GM19455 (cell line): ENCODE results near the gene EPHX1.
A peak's percentile ranks its signal among the peaks of the same experiment; 100 is the strongest.
"Not testable (repeated sequence)": the region's sequence is repeated elsewhere in the genome, so short reads cannot be mapped to it uniquely, and the experiment has no call there.

Experiments used
- ATAC-seq: cut with Tn5 transposase; IDR thresholded peaks from one replicate; pipeline ENCODE4 v1.9.1; 2021; ENCODE audit not compliant: unreplicated experiment

Gene EPHX1

GRCh38 chr1:225777058-225777582 lies 32.8 kb upstream of the EPHX1 start:
- ATAC-seq = peak; percentile 32

GRCh38 chr1:225777583-225778336 lies 32.2 kb upstream of the EPHX1 start, which contains the start of gene SRP9:
Gene SRP9, plus strand, starts transcription at chr1:225777826. Its CDS starts 115 bp downstream, at chr1:225777941.
- ATAC-seq = peak; percentile 98

GRCh38 chr1:225778337-225778669 lies 31.6 kb upstream of the EPHX1 start:
- ATAC-seq = no peak

GRCh38 chr1:225779165-225779564 lies 30.8 kb upstream of the EPHX1 start:
- not testable (repeated sequence) for ATAC-seq

GRCh38 chr1:225780134-225780533 lies 29.8 kb upstream of the EPHX1 start:
- ATAC-seq = no peak

GRCh38 chr1:225780630-225781029 lies 29.3 kb upstream of the EPHX1 start:
- ATAC-seq = no peak

- ATAC-seq = not testable (repeated sequence)
Measured at GRCh38 chr1:225789142-225789541, 20.8 kb upstream of the EPHX1 start.

- no peak for ATAC-seq
Measured at GRCh38 chr1:225794954-225795353, 15.0 kb upstream of the EPHX1 start.

GRCh38 chr1:225796097-225796496 lies 13.8 kb upstream of the EPHX1 start:
- not testable (repeated sequence) for ATAC-seq

GRCh38 chr1:225801146-225801545 lies 8.8 kb upstream of the EPHX1 start:
- not testable (repeated sequence) for ATAC-seq

- no peak for ATAC-seq
Measured at GRCh38 chr1:225806249-225806648, 3.7 kb upstream of the EPHX1 start.

- ATAC-seq = not testable (repeated sequence)
Measured at GRCh38 chr1:225806736-225807135, 3.2 kb upstream of the EPHX1 start.

- ATAC-seq = no peak
Measured at GRCh38 chr1:225808136-225808535, 1.8 kb upstream of the EPHX1 start.

GRCh38 chr1:225810579-225811538 lies 935 bp downstream of the EPHX1 start:
- not testable (repeated sequence) for ATAC-seq

GRCh38 chr1:225811622-225812487 lies 1.9 kb downstream of the EPHX1 start:
- ATAC-seq = no peak

GRCh38 chr1:225812488-225813213 lies 2.7 kb downstream of the EPHX1 start:
- ATAC-seq = no peak

GRCh38 chr1:225813214-225813964 lies 3.5 kb downstream of the EPHX1 start:
- no peak for ATAC-seq

GRCh38 chr1:225814381-225814780 lies 4.5 kb downstream of the EPHX1 start:
- ATAC-seq = no peak

GRCh38 chr1:225815090-225815489 lies 5.2 kb downstream of the EPHX1 start:
- not testable (repeated sequence) for ATAC-seq
